WERI-Rb-1 (cell line): ENCODE data around the gene PLXNA4.

Source experiments
- DNase-seq: peaks from one replicate; pipeline ENCODE4 v3.0.0-alpha.2; 2020
- H3K27ac ChIP-seq: fragments of 250-450 bp; sonication (Bioruptor Pico); 2 replicates; pipeline ENCODE4 v1.5.1; 2020; ENCODE audit warnings: mild to moderate bottlenecking, moderate library complexity
- H3K27me3 ChIP-seq: fragments of 250-450 bp; sonication (Bioruptor Pico); 2 replicates; pipeline ENCODE4 v1.5.1; 2021; ENCODE audit warnings: mild to moderate bottlenecking, low read depth, moderate library complexity; ENCODE audit not compliant: insufficient read depth, severe bottlenecking
- H3K36me3 ChIP-seq: fragments of 250-450 bp; sonication (Bioruptor Pico); 2 replicates; pipeline ENCODE4 v1.5.1; 2020; ENCODE audit warnings: mild to moderate bottlenecking, moderate library complexity
- H3K4me3 ChIP-seq: 2 replicates; pipeline ENCODE4 v1.5.1; 2011; ENCODE audit warnings: low read depth, mild to moderate bottlenecking, control low read depth, low read length
- H3K9me3 ChIP-seq: fragments of 250-450 bp; sonication (Bioruptor Pico); 2 replicates; pipeline ENCODE4 v1.5.1; 2021; ENCODE audit warnings: mild to moderate bottlenecking, moderate library complexity; ENCODE audit not compliant: severe bottlenecking
- TF ChIP-seq, protein P1 (sequence below): IDR thresholded peaks from 2 replicates; pipeline ENCODE4 v1.5.1; 2011; ENCODE audit warnings: low read depth, mild to moderate bottlenecking, control low read depth, inconsistent platforms, low read length

PLXNA4 gene

GRCh38 chr7:132497098-132497497 lies 79.2 kb downstream of the PLXNA4 start:
- no peak for DNase-seq
- TF ChIP-seq, protein P1, sequence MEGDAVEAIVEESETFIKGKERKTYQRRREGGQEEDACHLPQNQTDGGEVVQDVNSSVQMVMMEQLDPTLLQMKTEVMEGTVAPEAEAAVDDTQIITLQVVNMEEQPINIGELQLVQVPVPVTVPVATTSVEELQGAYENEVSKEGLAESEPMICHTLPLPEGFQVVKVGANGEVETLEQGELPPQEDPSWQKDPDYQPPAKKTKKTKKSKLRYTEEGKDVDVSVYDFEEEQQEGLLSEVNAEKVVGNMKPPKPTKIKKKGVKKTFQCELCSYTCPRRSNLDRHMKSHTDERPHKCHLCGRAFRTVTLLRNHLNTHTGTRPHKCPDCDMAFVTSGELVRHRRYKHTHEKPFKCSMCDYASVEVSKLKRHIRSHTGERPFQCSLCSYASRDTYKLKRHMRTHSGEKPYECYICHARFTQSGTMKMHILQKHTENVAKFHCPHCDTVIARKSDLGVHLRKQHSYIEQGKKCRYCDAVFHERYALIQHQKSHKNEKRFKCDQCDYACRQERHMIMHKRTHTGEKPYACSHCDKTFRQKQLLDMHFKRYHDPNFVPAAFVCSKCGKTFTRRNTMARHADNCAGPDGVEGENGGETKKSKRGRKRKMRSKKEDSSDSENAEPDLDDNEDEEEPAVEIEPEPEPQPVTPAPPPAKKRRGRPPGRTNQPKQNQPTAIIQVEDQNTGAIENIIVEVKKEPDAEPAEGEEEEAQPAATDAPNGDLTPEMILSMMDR = no peak
- no peaks in the 10 kb centered on the region for H3K27me3 ChIP-seq
- H3K4me3 ChIP-seq = no peak overlapping the region
- H3K36me3 ChIP-seq = no peaks in the 10 kb centered on the region
- no peaks in the 10 kb centered on the region for H3K9me3 ChIP-seq
- H3K27ac ChIP-seq = no peak overlapping the region

GRCh38 chr7:132495936-132496335 lies 80.3 kb downstream of the PLXNA4 start:
- DNase-seq = no peak
- TF ChIP-seq, protein P1 = no peak
- Histone ChIP-seq H3K4me3 (no peak overlapping the region), H3K36me3 (no peaks in the 10 kb centered on the region), H3K27me3 (no peaks in the 10 kb centered on the region), H3K27ac (no peak overlapping the region), H3K9me3 (no peaks in the 10 kb centered on the region)

DNA sequence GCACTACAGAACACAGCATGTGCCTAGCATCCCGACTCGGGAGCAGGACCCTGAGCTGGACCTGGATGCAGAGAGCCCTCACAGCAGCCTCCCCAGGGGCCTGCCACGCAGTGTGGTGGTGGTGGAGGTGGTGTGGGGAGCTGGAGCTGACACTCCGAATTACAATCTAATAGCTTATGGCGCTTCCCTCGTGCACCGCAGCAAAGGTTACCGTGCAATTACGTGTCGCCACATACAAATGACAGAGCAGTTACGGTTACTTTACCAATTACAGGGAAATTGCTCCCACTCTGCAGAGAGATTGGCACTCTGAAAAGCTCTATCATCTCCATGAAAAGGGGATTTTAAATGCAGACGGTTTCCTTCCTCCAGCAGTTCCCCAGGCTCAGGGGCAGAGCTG lies 81.8 kb downstream of the PLXNA4 start:
- Histone ChIP-seq H3K4me3 (no peak overlapping the region), H3K27me3 (no peaks in the 10 kb centered on the region), H3K27ac (no peak overlapping the region), H3K36me3 (no peaks in the 10 kb centered on the region), H3K9me3 (no peaks in the 10 kb centered on the region)
- no peak for DNase-seq
- TF ChIP-seq, protein P1 = no peak

- DNase-seq = no peak
- TF ChIP-seq, protein P1 = no peak
- H3K27ac ChIP-seq = no peak overlapping the region
- no peaks in the 10 kb centered on the region for H3K9me3 ChIP-seq
- no peaks in the 10 kb centered on the region for H3K27me3 ChIP-seq
- H3K4me3 ChIP-seq = no peak overlapping the region
- no peaks in the 10 kb centered on the region for H3K36me3 ChIP-seq
Measured at GRCh38 chr7:132492823-132493445, 83.3 kb downstream of the PLXNA4 start.

- Histone ChIP-seq H3K36me3 (no peaks in the 10 kb centered on the region), H3K4me3 (no peak overlapping the region), H3K9me3 (no peaks in the 10 kb centered on the region), H3K27me3 (no peaks in the 10 kb centered on the region), H3K27ac (no peak overlapping the region)
- DNase-seq = no peak
- TF ChIP-seq, protein P1 = no peak
Measured at GRCh38 chr7:132491391-132491945, 84.8 kb downstream of the PLXNA4 start.

- DNase-seq = no peak
- TF ChIP-seq, protein P1 = no peak
- H3K4me3 ChIP-seq = no peak overlapping the region
- H3K27me3 ChIP-seq = no peaks in the 10 kb centered on the region
- H3K9me3 ChIP-seq = no peaks in the 10 kb centered on the region
- no peak overlapping the region for H3K27ac ChIP-seq
- H3K36me3 ChIP-seq = no peaks in the 10 kb centered on the region
Measured at GRCh38 chr7:132490474-132490873, 85.8 kb downstream of the PLXNA4 start.
